OCI-LY7 (cell line): ENCODE measurements around the gene ALG5. TPM values are rescaled to one million over a fixed set of nuclear protein-coding genes. Genes with fewer than 3 reads are reported as not detected.

Experiments used
- total RNA-seq, 2 experiments: library from RNA; depleted of rRNA in 1 of 2; stranded (reverse); fragments of >200 nt in 1 of 2; shearing (Covaris generic) in 1 of 2; gene quantifications; 2 replicates each; pipeline ENCODE4 v1.2.3, GENCODE V29; 2014 to 2022

ALG5 gene
- total RNA-seq, 2 experiments from 2014 or later, result 23.8 to 31.6 TPM

Other genes with a start within 250 kb of the ALG5 start
- gene RFXAP, start 180.1 kb downstream of the ALG5 start, total RNA-seq (2014; rRNA removed; shearing (Covaris generic)), result 10.0 and 11.8 TPM in 2 replicates
- 34.1 and 34.5 TPM in 2 replicates for gene RFXAP, start 180.1 kb downstream of the ALG5 start, total RNA-seq (2022)
- 9.7 and 10.8 TPM in 2 replicates for gene SMAD9, start 79.1 kb downstream of the ALG5 start, total RNA-seq (2014; rRNA removed; shearing (Covaris generic))
- 10.3 and 13.1 TPM in 2 replicates for gene SMAD9, start 79.1 kb downstream of the ALG5 start, total RNA-seq (2022)
- 96.0 and 106 TPM in 2 replicates for gene EXOSC8, start 1.4 kb upstream of the ALG5 start, total RNA-seq (2014; rRNA removed; shearing (Covaris generic))
- gene EXOSC8, start 1.4 kb upstream of the ALG5 start, total RNA-seq (2022), result 140 and 141 TPM in 2 replicates
- 48.3 and 53.0 TPM in 2 replicates for gene SUPT20H, start 60.3 kb upstream of the ALG5 start, total RNA-seq (2014; rRNA removed; shearing (Covaris generic))
- 84.1 and 88.3 TPM in 2 replicates for gene SUPT20H, start 60.3 kb upstream of the ALG5 start, total RNA-seq (2022)
- gene CSNK1A1L, start 106.3 kb upstream of the ALG5 start, total RNA-seq (2014; rRNA removed; shearing (Covaris generic)), result not detected in 2 replicates
- not detected in 2 replicates for gene CSNK1A1L, start 106.3 kb upstream of the ALG5 start, total RNA-seq (2022)